ENCODE results near the gene FAM149A.
A peak's percentile ranks its signal among the peaks of the same experiment; 100 is the strongest.

FAM149A gene

DNA sequence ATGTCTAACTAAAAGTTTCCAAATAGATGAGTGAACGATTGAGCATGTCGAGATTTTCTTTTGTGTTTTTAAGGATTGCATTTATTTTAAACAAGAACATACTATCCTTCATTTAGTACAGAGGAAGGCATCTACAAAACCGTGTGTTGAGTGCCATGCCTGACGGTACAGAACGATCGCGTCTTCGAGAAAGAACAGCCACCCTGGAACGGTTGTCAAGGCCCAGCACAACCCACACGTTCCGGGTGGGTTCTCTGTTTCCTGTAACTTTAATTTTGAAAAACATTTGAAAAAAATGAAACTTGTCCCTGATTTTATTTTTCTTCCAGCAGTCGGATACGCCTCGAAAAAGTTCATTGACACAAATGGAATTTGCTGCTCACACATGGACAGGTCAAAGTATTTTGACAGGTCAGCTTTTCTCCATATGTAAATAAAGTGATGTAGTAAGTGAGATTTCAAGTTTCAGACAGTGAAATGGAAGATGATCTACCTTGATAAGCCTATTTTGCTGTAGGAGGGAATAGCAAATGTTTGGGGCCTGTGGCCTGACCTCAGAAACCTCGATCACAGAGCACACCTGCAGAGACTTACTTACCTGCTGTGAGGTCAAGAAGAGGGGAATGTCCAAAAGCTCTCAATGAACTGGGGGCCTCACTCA is 62.5 kb downstream of the FAM149A start:
- DNase-seq, result no peak

DNA sequence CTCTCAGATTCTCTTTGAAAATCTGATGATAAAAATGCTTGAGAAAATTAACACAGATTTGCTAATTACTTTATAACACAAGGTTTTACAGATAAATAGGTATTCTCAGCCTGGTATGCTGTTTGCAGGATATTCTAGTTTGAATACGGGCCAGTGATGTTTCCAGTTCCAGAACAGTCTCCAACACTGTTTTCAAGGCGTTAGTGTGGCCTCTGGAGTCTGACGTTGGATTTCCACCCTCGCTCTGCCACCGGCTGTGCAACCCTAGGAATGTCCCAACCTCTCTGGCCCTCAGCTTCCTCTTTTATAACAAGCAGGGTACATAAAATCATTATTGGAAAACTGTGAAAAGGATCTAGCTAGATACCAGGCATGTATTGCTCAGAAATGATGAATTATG is 63.1 kb downstream of the FAM149A start:
- no peak for DNase-seq

- DNase-seq, result no peak
Observed at GRCh38 chr4:186168750-186169149, 64.2 kb downstream of the FAM149A start.

DNA sequence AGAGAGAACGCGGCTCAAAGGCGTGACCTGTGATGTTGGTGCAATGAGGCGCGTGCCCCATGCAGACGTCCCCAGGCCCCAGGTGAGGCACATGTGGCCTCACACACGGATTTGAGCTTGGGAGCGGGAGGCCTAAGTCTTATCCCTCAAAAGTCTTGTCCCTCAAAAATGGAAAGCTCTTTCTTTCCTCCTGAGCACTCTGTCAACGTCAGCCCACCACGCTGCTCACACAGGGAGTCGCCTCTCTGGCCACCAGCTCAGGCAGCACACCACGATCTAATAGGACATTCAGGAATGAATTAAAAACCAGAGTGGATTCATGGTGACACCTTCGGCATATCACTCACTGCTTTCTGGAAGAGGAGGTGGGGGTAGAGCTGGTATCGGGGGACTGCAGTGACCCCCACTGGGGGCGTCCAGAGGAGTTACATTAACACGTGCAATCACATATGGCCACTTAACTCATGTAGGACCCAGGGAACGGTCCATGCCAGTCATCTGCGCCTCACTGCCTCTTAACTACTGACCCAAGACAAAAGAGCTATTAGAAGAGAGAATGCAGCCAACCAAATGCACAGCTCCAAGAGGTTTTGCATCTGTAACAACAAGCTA is 64.9 kb downstream of the FAM149A start:
- no peak for DNase-seq

DNA sequence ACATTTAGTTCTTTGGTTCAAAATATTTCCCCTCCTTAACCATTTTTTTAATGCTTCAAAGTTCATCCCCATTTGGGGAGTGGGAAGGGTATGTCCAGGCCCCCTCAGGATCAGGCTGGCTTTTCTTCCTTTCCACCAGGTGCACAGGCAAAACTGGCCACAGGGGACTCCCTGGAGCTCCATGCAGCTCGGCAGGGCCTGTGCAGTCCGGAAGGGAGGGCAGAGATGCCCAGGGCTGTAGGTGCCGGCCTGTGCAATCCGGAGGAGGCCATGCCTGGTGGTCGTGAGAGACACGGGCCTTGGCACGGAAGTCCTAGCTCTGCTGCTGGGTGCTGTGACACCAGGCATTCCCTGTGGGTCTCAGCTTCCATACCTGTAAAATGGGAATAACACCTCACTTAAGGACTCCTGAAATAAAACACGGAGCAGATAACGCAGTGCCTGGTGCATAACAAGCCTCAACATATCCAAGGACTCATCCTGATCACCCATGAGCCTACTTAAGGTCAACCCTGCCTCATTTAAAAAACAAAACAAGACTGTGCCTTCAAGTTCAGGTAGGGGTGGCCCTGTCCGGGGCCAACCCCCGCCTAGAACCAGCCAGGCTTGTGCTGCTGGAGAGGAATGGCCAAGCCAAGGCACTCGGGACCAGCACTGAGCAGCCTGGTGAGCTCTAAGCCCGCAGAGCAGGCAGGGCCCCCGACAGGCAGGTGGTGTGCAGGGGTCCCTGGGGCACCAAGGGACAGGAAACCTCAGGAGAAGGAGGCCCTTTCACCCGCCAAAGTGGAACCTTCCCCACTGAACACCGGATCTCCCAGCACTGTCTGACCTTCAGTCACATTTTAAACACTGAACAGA is 65.7 kb downstream of the FAM149A start:
- DNase-seq, result no peak

GRCh38 chr4:186170966-186171365 is 66.5 kb downstream of the FAM149A start:
- no peak for DNase-seq

DNA sequence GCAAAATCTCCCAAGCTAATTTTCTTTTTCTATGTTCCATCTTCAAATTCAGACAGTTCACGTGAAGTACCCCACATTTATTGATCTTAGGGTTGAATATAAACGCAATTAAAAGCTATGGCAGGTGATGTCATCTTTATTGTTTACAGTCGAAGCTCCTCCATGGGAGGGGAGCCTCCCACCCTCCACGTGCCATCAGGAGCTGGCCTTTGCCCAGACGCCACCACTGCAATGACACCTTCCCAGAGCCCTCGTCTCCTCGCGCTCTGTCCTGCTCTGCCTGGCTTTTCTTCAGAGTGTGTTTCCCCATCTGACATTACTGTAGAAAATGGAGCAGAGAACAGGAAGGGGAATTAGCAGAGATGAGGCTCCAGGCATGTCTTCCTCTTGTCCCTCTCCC is 68.0 kb downstream of the FAM149A start:
- DNase-seq, result no peak

- DNase-seq, result no peak
Observed at GRCh38 chr4:186188107-186188506, 83.6 kb downstream of the FAM149A start.

DNA sequence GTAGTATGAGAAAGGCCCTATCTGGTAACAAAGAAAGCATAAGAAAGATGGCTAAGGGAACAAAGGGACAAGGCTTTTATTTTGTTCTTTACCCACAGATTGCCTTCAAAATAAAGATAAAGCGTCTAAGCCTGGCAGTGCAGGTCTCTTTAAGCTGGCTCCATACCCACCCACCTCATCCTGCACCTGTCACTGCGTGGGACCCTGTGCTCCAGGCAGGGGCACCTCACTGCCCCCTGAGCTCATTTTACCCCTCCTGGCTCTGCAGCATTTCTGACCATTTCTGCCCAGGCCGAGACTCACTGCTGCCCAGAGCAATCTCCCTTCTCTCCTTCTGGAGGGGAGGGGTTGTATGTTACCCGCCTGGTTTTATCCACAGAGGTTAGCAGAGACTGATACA is 85.2 kb downstream of the FAM149A start:
- DNase-seq, result no peak

DNA sequence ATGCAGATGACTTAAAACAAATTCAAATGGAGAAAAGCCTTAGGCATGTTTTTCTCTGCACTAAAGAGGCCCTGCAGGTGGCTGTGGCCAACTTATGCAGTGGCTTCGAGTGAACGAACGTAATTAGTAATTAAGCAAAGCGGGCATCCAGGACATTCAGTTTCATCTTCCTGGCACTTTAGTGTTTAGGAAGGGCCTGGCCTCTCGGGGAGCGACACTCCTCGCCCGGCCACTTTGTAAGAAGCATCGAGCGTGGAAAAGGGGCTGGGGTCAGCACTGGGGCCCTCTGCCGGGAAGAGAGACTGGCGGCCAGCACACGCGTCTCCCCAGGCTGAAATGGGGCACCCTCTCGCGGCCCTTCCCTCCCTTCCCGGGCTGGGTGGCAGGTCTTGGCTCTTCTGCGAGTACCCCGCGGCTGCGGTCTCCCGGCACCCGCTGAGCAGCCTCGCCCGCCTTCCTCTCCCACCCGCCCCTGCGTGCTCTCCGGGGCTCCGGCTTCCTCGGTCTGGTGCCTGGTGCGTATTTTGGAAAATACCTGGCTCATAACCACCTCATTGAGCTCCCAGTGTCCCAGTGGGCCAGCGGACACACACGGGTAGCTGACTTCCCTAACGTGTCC is 86.2 kb downstream of the FAM149A start:
- DNase-seq, result peak; percentile 65

- peak; percentile 84 for DNase-seq
Observed at GRCh38 chr4:186191200-186192065, 86.9 kb downstream of the FAM149A start, which contains the start of gene CYP4V2. TSS of gene CYP4V2 (plus strand) at chr4:186191567. CDS start at chr4:186191824, 257 bp downstream.

DNA sequence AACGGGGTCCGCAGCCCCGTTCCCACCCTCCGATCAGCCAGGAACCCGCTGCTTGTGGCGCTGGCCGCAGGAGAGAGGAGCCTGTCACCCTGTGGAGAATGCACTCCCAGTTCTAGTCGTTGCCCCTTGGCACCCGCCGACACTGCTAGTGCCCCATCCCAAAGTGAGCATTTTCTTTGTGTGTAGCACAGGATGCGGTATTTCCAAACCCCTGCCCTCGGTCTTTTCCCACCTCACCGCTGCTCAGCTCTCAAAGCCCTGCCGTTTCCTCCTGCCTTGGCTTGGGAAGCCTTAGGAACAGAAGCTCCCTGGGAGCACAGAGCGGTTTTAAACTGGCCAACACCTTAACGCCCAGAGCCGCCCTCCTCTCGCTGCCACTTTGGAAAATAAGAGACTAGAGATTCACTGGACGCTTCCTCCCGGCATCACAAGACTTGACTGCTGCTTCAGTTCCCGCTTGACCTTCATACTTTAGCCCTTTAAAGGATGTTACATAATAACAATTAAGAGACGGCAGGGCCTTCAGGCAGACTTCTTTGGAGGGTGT is 87.6 kb downstream of the FAM149A start:
- no peak for DNase-seq

GRCh38 chr4:186193851-186194250 is 89.3 kb downstream of the FAM149A start:
- DNase-seq, result no peak

- no peak for DNase-seq
Observed at GRCh38 chr4:186196063-186196462, 91.6 kb downstream of the FAM149A start.

- no peak for DNase-seq
Observed at GRCh38 chr4:186200516-186200915, 96.0 kb downstream of the FAM149A start.

GRCh38 chr4:186201010-186201409 is 96.5 kb downstream of the FAM149A start:
- DNase-seq, result no peak

GRCh38 chr4:186201535-186202230 is 97.2 kb downstream of the FAM149A start:
- DNase-seq, result peak; percentile 55

GRCh38 chr4:186202490-186203140 is 98.1 kb downstream of the FAM149A start:
- no peak for DNase-seq

DNA sequence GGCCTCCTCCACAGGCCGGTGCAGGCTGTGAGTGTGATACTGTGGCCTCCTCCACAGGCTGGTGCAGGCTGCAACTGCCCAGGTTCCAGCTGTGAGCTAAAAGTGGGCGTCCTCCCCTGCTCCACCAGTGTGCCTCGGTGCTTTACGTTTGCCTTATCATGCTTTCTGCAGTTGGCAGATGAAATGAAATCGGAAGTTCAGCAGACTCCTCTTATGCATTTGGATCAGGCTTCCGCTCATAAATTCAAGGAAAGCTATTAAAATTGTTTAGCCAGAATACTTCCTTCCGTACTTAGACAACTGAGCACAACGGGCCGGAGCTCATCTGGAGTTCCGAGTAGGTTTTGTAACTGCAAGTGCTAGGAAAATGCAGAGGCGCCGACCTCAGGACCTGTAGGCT is 98.9 kb downstream of the FAM149A start:
- DNase-seq, result no peak

DNA sequence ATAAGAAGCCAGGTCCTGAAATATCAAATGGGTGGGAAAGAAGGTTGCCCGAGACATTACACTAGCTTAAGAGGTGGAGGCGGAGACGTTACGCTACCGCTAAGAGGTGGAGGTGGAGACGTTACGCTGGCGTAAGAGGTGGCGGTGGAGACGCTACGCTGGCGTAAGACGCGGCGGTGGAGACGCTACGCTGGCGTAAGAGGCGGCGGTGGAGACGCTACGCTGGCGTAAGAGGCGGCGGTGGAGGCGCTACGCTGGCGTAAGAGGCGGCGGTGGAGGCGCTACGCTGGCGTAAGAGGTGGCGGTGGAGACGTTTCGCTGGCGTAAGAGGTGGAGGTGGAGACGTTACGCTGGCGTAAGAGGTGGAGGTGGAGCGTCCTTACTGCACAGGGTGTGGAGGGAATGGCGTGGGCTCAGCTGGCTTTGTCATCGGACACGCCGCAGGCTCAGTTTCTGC is 99.6 kb downstream of the FAM149A start:
- DNase-seq, result no peak

DNA sequence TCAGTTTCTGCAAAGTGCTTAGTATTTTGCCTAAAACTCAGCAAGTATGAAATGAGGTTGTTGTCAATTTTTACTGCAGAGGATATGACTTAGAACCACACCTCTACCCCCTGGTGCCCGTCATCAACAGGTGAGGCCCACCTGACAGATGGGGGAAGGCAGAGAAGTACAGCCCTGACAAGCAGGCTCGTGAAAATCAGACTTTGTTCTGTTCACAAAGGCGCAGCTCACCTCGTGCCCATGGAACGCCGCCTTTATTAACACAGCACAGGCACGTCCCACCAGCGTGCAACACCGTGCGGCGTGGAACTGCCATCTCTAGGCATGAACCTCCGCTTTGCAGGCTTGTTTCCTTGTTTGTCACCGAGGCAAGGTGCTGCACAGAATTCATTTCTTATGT is 100.2 kb downstream of the FAM149A start:
- no peak for DNase-seq
